HG03064 (cell line): ENCODE results near the gene PIH1D1.

Experiments
- ATAC-seq: cut with Tn5 transposase; IDR thresholded peaks from one replicate; pipeline ENCODE4 v1.9.1; 2021; ENCODE audit warnings: low read depth; ENCODE audit not compliant: unreplicated experiment

Gene PIH1D1

DNA sequence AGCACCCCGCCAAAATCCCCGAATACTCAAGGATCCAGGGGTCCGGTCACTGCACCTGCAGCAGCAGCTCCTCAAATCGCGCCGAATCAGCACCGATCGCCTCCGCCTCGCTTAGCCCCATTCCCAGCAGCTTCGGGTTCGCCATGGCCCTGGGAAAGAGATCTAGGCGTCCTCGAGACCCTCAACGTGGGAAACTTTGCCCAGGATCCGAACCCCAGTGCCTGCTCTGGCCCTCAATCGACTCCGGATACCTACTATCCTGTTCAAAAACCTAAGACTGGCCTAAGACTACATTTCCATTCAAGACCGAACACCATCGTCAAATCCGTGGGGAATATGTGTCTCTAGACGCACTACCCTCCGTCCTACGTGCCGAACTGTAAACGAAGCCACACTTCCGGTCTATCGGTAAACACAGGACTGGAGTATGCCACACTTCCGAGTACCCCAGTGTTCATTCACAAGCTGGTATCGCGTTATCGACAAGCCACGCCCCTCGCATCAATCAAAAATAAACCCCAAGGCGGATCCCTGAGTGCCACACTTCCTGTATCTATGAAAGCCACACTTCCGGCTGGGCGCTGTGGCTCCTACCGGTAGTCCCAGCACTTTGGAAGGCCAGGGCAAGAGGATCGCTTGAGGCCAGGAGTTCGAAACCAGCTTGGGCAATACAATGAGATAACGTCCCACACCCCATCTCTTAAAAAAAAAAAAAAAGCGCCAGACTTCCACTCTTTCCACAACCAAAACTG, at the start of gene PIH1D1:
Gene PIH1D1, minus strand, starts transcription at position 385 of the 752 bp plus-strand sequence. Its CDS starts 240 bp downstream, at position 145.
- peak; percentile 53 for ATAC-seq

DNA sequence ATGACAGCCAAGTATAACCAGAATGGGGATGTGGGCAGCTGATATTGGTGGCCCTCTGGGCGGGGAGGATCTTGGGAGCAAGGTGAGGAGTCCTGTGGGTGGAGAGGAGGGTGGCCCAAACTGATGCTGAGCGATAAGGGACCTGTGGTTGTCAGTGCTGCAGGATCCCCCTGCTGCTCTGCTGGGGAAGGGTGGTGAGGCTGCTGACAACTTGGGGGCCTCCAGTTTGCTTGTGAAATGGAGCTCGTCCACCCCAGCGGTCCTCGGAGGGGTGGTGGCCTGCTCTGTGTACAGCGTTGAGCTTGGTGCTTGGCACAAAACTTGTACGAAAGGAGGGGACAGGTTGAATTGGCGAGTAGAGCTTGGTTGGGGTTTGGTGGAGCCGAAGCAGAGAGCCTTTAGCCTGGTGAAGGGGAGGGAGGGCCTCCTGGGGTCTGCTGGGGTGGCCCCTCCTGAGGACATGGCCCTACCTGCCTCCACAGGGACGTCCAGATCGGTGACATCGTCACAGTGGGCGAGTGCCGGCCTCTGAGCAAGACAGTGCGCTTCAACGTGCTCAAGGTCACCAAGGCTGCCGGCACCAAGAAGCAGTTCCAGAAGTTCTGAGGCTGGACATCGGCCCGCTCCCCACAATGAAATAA, 47.5 kb upstream of the PIH1D1 start:
- ATAC-seq: no peak

DNA sequence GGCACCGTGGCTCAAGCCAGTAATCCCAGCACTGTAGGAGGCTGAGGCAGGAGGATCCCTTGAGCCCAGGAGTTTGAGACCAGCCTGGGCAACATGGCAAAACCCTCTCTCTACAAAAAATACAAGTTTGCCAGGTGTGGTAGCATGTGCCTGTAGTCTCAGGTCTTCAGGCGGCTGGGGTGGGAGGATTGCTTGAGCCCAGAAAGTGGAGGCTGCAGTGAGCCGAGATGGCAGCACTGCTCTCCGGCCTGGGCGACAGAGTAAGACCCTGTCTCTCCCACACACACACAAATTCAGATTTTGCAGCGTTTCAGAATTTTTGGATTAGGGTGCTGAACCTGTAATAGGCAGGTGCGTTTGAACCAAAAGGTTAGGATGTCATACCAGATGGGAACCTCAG, 46.9 kb upstream of the PIH1D1 start:
- no peak for ATAC-seq

DNA sequence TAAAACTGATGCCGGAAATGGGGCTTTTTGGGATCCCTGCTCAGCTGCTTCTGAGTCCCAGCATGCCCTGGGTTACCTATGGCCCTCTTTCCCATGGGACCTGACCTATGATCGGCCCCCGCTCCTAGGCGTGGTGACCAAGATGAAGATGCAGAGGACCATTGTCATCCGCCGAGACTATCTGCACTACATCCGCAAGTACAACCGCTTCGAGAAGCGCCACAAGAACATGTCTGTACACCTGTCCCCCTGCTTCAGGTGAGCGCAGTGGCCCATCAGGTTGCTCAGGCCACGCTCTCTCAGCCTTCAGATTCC, 46.1 kb upstream of the PIH1D1 start:
- ATAC-seq: no peak

DNA sequence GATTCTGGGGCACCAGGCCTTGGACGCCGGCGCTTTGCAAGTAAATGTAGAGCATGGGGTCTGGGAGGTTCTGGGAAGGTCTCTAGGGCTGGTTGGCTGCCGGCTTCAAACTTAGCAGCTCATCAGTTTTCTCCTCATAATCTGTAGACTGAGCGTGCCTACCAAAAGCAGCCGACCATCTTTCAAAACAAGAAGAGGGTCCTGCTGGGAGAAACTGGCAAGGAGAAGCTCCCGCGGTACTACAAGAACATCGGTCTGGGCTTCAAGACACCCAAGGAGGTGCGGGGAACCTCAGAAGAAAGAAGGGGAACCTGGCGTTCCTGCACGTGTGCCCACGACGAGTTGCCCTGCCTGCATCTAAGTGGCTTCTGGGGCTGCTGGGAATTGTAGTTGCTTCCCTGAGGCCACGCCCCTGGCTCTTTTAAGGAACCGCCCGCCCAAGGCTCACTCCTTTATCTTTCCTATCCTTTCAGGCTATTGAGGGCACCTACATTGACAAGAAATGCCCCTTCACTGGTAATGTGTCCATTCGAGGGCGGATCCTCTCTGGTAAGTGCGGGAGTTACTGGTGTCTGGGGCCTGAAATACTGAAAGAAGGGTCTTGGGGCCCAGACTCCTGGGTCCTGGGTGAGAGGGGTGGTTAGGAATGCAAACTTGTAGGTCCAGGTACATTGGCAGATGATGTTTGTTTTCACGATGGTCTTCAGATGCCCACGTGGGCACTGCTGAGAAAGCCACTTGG, 45.6 kb upstream of the PIH1D1 start:
- no peak for ATAC-seq

DNA sequence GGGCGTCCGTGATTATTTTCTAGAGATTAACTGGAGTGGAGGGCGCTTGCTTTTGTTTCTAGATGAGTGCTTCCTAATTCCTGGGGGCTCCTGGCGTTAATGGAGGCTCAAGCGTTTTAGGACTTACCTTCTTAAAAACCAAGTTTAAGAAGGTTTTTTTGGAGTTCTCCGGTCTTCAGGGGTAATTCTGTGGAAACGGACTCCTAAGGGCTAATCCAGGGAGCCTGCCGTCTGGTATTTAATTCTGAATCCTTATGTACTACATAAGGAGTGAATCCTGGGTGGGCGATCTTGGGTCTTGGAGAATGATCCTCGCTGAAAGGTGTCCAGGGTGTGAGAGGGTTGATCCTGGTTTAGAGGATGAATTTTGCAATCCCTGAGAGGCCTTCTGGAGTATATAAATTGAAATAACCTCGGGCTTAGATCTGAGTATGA, 45.0 kb upstream of the PIH1D1 start:
- ATAC-seq: no peak

DNA sequence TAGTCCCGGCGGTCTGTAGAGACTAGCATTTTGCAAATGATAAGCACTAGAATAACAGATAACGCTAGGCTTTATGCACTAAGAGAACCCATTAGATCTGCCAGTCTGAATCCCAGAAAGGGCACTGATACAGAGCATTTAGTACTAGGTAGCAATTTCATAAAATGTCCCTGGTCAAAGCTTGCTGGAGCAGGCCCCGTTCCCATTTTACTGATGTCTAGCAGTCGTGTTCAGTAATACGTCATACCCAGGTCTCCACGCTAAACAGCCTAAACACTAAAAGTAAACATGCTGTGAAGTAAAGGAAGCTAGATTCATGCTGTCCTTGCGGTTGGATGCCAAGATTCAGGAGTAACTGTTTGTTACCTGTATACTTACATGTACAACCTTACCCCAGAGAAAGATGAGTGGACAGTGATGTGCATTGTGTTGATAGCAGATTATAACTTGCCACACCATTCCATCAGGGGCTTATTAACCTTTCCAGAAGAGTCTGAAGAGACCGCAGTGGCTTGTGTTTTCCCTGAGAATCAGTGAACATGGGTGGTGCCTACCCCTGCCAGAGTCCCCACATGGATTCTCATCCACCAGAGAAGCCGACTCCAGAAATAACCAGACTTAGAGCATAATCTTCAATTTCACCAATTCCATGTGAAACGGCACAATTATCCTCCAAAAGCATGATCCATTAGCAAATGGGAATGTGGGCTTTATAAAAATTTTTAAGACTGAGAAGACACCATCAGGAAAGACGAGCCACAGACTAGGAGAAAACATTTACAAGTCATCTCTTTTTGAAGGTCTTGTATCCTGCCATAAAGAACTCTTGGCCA, 41.2 kb upstream of the PIH1D1 start:
- ATAC-seq: no peak

DNA sequence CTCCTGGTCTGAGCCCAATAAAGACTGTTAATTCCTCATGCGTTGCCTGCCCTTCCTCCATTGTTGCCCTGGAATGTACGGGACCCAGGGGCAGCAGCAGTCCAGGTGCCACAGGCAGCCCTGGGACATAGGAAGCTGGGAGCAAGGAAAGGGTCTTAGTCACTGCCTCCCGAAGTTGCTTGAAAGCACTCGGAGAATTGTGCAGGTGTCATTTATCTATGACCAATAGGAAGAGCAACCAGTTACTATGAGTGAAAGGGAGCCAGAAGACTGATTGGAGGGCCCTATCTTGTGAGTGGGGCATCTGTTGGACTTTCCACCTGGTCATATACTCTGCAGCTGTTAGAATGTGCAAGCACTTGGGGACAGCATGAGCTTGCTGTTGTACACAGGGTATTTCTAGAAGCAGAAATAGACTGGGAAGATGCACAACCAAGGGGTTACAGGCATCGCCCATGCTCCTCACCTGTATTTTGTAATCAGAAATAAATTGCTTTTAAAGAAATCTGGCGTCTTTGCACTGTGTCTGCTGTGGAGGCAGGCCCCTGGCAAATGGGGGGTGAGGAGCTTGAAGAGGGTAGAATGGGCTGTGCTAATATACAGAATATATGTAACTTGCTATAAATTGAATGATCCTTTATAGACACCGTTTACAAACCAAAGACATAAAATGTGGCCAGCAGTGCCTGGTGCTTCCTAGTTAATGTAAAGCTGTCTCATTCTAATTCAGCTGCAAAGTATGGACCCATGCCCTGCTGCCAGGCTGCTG, 40.4 kb upstream of the PIH1D1 start:
- no peak for ATAC-seq

DNA sequence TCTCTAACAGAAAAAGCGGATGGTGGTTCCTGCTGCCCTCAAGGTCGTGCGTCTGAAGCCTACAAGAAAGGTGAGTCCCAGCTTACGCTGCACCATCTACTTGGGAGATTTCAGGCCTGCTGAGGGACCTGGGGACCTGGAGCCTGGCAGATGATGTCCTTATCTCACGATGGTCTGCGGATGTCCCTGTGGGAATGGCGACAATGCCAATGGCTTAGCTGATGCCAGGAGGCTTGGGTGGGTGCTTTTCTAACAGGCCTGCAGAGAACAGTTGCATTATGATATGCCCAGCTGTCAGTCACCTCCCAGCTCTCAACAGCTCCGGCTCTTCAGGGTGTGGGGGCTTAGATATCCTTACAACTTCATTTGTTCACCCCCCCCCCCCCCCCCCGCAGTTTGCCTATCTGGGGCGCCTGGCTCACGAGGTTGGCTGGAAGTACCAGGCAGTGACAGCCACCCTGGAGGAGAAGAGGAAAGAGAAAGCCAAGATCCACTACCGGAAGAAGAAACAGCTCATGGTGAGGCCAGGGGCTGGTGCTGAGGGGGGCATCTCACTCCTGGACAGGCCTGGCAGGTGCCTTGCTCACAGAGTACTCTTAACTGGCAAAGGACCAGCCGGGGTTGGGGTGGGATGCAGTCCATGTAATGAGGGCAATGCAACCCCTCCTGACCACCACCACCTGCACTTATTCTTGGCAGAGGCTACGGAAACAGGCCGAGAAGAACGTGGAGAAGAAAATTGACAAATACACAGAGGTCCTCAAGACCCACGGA, 39.6 kb upstream of the PIH1D1 start:
- no peak for ATAC-seq

DNA sequence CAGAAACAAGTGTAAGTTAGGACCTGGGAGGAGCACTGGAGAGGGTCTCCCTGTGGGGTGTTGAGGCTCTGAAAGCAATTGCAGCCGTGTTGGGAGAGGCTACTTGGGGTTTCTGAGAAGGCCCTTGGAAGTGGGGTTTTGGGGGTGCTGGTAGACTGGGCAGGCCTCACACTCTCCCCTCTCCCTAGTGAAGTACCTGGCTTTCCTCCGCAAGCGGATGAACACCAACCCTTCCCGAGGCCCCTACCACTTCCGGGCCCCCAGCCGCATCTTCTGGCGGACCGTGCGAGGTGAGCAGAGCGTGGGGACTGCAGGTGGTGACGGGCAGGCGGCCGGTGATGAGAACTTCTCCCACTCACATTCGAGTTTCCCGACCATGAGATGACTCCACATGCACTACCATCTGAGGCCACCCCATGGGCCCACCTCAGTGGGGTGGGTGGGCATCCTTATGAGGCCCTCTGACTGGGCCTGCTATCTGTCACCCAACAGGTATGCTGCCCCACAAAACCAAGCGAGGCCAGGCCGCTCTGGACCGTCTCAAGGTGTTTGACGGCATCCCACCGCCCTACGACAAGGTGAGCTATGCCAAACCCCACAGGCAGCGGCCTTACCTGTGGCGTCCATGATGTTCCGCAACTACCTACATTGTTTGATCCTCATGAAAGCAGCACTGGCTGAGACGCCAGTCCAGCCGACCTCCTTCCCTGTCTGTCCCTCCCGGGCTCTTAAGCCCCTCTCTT, 38.8 kb upstream of the PIH1D1 start:
- no peak for ATAC-seq

DNA sequence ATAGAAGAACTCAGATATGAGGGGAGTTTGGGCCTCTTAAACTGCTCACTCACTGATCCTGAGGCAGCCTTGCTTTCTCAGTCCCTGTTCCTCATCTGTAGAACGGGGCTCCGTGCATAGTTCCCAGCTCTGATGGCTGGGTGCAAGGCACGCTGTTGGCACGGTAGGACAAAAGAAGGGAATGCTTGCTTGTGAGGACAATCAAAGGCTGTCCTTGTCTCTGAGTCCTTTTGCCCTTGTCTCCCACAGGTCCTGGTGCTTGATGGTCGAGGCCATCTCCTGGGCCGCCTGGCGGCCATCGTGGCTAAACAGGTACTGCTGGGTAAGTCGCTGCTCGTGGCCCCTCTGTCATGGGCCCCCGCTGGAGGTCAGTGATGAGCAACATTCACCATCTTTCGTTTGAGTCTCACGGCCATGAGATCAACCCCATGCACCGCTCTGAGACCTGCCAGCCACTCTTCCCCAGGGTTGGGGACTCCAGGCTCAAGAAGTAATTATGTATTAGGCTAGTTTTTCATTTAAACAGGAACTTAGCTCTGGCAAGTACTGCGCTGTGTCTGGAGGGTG, 38.1 kb upstream of the PIH1D1 start:
- no peak for ATAC-seq

DNA sequence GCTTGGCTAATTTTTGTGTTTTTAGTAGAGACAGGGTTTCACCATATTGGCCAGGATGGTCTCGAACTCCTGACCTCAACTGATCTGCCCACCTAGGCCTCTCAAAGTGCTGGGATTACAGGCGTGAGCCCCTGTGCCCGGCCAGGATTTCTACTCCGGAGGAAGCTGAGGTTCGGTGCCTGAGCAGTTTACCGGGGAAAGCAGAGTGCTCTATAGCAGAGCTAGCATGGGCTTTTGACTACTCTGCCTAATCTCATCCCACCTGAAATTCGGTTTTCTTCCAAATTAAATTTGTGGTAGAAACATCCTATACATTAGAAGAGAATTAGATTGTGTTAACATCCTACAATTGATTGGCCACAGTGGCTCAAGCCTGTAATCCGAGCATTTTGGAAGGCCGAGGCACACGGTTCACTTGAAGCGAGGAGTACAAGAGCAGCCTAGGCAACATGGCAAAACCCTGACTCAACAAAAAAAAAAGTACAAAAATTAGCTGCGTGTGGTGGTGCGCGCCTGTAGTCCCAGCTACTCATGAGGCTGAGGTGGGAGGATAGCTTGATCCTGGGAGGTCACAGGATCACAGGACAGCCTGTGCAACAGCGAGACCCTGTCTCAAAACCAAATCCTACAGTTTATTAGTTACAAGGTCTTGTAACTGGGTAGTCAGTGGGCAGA, 37.4 kb upstream of the PIH1D1 start:
- no peak for ATAC-seq

DNA sequence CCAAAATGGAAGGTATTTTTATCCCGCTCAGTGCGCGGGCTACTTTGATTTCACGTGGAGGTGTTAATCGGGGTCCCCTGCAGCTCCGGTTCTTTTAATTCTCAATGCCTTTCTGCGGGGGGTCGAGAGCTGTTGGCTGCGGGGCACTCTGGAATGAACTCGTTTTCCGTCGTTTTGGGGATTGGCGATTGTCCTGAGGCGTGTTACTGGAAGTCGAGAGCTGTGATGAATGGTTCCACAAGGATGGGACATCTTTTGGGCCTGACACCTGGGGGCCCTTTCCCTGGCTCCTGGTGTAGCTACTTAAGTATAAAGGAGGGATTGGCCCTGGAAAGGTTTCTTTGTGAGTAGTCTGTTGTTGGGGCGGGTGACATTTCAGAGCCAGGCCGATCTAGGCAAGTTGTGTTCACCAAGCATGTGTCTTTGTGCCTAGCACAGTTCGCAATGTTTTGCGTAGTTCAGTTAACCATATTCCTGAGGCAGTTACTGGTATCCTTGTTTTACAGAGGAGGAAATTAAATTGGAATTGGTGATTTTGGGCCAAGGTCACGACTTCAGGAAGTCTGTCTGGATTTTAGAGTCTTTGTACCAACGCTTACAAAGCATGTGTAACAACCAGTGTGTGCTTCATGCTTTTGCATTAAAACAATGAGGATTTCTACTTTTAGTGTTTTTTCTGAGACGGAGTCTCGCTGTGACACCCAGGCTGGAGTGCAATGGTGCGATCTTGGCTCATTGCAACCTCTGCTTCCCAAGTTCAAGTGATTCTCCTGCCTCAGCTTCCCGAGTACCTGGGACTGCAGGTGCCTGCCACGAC, 36.6 kb upstream of the PIH1D1 start:
- no peak for ATAC-seq

DNA sequence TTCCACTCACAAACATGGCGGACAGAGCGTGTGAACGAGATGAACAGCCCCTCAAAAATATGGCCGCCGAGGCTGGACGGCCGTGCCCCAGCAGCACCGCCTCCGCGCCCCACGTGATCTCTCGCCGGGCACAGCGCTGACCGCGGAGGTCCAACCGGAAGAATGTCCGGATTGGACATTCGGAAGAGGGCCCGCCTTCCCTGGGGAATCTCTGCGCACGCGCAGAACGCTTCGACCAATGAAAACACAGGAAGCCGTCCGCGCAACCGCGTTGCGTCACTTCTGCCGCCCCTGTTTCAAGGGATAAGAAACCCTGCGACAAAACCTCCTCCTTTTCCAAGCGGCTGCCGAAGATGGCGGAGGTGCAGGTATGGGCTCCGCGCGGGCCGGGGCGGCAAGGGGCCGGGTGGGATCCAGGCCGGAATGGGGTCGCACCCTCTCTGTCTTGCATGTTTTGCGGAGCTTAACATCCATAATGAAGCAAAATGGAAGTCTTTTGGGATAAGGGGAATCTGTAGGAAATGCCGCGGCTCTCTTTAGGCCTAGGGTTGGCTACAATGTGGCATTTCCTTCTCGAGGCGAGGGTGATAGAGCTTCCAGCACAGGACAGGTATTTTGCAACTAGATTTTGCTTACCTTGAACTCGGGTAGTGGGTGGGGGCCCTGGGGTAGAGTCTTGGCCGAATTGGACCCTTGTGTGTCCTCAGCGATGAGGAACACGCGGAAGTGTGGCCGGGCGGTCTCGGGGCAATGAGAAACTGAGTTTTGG, 35.8 kb upstream of the PIH1D1 start, which contains the start of gene RPL13A:
Gene RPL13A, plus strand, starts transcription at position 332 of the 769 bp plus-strand sequence. Its CDS starts 22 bp downstream, at position 354.
- peak; percentile 68 for ATAC-seq

DNA sequence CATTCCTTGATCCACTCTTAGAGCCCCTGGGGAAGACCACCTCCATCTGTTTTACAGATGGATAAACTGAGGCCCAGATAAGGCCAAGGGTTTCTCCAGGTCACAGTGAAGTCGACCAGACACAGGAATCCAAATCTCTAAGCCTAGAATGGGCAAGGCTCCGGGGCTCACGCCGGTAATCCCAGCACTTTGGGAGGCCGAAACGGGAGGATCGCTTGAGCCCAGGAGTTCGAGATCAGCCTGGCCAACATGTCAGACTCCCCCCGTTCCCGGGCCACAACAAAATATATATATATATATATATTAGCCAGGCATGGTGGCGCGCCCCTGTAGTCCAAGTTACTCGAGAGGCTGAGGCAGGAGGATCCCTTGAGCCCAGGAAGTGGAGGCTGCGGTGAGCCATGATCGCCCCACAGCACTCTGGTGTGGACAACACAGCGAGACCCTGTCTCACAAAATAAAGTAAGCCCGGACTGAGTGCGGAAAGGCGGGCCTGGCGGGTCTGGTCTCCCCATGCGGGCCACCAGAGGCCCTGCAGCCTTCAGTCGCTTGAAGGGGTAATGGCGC, 35.2 kb upstream of the PIH1D1 start:
- ATAC-seq: no peak

DNA sequence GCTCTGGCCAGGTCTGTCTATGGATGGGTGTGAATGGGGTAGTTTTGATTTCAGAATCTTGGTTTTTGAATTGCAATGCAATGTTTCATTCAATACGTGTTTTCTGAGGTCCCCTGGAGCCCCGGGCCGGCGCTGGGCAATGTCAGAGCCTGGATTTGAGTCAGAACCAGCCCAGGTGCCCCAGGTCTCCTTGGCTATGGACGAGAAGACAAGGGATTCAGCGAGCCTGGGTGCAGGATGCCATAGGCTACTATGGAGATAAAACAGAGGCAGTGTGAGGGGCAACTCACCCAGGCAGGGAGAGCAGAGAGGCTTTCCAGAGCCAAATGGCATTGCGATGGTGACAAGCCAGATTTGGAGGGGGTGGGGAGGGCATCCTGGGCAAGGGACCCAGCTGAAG, 34.6 kb upstream of the PIH1D1 start:
- ATAC-seq: no peak
